Measurements from ENCODE around the gene ACOX1. TPM values are rescaled to one million over a fixed set of nuclear protein-coding genes. Genes with fewer than 3 reads are reported as not detected.
"Not testable (repeated sequence)": the region's sequence is repeated elsewhere in the genome, so short reads cannot be mapped to it uniquely, and the experiment has no call there.

ACOX1 gene
- total RNA-seq, 1 experiment from 2014 or later: 27.7 TPM

DNA sequence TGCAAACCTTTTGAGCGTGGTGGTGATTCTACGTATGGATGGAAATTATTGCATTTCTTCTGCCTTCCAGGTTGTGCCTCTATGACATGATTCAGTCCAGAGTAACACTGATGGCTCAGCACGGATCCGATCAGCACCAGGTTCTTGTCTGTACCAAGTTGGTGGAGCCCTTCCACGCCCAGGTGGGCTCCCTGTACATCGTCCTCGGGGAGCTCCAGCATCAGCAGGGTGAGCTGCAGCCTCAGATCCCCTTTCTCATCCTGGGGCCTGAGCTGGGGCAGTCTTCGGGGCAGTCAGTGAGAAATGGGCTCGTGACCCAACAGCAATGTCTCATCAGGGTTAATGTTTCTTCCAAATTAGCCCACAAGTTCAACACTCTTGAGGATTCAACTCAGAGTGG lies 12.4 kb upstream of the ACOX1 start:
- in situ Hi-C loops (cut with HindIII; ENCODE audit: low sequenced_read_pairs): no loop called here
- DNase-seq (ENCODE audit: low spot score): no peak

DNA sequence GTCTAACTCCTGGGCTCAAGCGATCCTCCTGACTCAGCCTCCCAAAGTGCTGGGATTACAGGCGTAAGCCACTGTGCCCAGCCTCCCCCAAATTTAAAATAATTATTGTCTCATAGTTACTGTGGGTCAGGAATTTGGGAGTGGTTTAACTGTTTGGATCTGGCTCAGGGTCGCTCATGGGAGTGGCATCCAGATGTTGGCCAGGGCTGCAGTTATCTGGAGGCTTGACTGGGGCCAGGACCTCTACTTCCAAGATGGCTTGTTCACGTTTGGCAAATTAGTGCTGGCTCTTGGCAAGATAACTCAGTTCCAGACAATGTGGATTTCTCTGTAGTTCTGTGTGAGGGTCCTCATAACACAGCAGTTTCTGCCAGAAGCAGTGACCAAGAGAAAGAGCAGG lies 8.1 kb upstream of the ACOX1 start:
- in situ Hi-C loops (cut with HindIII; ENCODE audit: low sequenced_read_pairs): no loop called here
- no peak for DNase-seq (ENCODE audit: low spot score)

DNA sequence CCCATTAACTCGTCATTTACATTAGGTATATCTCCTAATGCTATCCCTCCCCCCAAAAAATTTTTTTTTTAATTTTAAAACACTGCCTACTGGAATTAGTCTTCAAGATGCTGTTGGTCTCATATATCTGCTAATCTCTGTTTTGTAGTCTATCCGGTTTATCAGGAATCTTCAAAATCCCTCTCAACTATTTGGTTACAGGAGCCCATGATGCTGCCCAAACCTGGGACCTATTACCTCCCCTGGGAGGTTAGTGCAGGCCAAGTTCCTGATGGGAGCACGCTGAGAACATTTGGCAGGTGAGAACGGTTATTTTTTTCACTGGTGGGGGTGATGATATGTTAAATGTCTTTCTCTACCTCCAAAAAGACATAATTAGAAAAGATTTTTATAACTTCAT lies 7.0 kb upstream of the ACOX1 start:
- in situ Hi-C loops (cut with HindIII; ENCODE audit: low sequenced_read_pairs): no loop called here
- no peak for DNase-seq (ENCODE audit: low spot score)

DNA sequence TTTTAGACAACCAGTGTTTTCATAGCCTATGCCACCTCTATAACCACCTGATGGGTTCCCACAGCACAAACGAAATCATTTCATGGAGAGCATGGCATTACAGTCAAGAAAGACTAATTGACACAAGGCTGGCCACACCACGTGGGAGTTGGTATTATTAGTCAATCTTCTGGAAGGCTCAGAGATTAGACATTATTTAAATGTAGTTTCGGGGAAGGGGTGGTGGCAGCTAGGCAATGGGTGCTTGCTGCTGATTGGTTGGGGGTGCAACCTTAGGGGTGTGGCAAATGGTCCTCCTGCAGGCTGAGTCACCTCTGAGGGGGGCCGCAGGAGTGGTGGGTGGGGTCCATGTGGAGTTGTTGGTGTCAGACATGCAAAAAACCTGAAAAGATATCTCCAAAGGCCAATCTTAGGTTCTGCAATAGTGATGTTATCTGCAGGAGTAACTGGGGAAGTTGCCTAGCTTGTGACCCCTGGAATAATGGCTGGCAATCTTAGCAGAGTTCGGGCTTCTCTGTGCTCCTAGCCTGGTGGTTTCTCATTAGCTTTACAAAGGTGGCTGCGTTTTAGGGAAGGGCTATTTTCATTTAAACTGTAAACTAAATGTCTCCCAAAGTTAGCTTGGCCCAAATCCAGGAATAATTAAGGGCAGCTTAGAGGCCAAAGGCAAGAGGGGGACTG lies 4.7 kb upstream of the ACOX1 start:
- no peak for DNase-seq (ENCODE audit: low spot score)
- in situ Hi-C loops (cut with HindIII; ENCODE audit: low sequenced_read_pairs): no loop called here

DNA sequence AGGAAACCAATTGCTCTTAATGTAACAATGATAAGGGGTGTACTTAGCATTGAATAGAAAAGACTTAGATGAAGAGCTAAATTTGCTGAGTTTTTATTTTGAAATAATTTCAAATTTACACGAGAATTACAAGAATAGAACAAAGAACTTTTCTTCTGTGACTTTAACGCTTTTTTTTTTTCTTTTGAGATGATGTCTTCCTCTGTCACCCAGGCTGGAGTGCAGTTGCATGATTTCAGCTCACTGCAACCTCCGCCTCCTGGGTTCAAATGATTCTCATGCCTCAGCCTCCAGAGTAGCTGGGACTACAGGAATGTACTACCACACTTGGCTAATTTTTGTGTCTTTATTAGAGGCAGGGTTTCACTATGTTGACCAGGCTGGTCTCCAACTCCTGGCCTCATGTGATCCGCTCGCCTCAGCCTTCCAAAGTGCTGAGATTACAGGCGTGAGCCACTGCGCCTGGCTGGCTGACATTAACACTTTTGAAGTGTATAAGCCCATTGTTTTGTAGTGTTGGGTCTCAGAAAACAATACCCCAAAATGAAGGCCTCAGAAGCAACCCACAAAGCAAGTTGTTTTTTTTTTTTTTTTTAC lies 2.2 kb upstream of the ACOX1 start:
- no peak for DNase-seq (ENCODE audit: low spot score)
- in situ Hi-C loops (cut with HindIII; ENCODE audit: low sequenced_read_pairs): no loop called here

DNA sequence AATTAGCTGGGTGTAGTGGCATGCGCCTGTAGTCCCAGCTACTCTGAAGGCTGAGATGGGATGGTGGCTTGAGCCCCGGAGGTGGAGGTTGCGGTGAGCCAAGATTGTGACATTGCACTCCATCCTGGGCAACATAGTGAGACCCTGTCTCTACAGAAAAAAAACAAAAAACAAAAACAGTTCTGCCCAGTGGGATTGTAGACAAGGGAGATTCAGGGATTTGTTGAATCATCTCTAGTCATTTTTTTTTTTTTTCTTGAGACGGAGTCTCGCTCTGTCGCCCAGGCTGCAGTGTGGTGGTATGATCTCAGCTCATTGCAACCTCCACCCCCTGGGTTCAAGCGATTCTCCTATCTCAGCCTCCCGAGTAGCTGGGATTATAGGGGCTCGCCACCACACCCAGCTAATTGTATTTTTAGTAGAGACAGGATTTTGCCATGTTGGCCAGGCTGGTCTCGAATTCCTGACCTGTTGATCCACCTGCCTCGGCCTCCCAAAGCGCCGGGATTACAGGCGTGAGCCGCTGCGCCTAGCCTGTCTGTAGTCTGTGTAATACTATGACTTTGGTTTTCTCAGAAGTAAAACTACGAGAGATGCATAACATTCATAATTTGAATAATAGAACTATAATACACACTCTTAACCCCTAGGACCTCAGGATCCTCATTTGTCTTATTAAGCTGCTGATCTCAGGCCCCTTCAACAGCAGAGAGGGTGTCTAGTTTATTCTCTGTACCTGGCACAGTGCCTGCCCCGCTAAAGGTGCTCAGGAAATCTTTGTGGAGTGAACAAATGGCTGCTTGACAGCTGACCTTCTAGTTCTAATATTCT lies 1.4 kb upstream of the ACOX1 start:
- DNase-seq (ENCODE audit: low spot score): no peak
- in situ Hi-C loops (cut with HindIII; ENCODE audit: low sequenced_read_pairs): no loop called here

DNA sequence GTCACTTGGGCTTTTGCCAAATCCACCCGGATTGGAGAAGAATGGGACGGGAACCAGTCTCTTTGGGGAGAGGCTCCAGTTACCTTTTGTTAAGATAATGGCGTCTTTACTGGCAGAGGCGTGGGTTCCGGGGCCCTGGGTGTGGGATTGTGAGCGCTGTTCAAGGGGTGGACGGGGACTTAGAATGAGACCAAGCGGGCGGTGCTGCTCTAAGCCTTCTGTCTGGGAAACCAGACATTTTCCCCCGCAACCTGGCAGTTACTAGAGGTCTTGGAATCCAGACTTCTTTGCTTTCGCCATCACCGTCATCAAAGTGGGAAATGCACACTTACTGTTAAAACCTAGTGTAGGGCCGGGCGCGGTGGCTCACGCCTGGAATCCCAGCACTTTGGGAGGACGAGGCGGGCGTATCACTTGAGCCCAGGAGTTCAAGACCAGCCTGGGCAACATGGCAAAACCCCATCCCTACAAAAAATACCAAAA lies 780 bp upstream of the ACOX1 start:
- in situ Hi-C loops (cut with HindIII; ENCODE audit: low sequenced_read_pairs): no loop called here
- no peak for DNase-seq (ENCODE audit: low spot score)

DNA sequence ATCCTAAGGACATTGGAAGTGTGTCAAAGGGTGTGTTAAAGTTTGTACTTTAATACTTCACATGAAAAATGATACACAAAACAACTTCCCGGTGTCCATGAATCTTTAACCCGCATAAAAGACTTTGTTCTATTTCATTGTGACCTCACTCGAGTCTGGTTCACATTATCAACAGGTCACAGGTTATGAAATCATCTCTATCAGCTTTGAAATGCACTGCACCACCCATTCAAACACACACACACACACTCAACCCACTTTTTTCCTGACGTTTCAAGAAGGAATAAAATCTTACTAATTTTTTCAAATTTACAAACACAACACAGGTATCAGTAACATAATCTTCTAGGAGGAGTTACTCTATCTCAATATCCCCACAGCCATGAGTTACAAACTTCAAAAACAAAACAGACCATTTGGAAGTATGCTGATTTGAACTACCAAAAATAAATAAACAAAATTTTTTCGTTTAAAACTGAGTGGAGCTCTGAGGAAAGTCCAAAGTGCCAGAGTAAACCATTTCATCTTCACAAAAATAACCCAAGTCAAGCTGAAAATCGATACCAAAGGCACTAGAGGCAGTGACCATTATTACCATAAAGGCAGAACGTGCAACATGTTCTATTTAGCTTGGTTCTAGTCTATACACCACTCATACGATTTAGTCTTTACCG lies 2.7 kb downstream of the ACOX1 start:
- DNase-seq (ENCODE audit: low spot score): no peak
- in situ Hi-C loops (cut with HindIII; ENCODE audit: low sequenced_read_pairs): no loop called here

DNA sequence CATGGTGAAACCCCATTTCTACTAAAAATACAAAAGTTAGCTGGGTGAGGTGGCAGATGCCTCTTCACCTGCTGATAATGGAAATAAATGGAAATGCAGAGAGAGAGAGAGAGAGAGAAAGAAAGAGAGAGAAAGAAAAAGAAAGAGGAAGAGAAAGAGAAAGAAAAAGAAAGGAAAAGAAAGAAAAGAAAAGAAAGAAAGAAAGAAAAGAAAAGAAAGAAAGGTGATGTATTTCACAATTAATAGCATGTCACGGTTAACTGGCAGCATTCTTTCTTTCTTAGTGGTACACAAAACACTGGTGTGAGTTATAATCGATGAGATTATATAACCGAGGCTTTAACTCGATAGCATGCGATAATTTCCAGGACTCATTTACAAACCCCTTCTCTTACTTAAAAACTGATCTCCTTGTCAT lies 3.2 kb downstream of the ACOX1 start:
- in situ Hi-C loops (cut with HindIII; ENCODE audit: low sequenced_read_pairs): no loop called here
- no peak for DNase-seq (ENCODE audit: low spot score)

DNA sequence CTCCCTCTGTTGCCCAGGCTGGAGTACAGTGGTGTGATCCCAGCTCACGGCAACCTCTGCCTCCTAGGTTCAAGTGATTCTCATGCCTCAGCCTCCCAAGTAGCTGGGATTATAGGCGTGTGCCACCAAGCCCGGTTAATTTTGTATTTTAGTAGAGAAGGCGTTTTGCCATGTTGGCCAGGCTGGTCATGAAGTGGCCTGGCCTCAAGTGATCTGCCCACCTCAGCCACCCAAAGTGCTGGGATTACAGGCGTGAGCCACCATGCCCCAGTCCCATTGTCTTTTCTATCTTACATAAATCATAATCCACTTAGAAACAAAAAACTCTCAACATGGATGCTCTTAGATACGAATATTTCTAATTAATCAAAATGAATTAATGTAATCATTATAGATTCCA lies 3.8 kb downstream of the ACOX1 start:
- DNase-seq (ENCODE audit: low spot score): not testable (repeated sequence)

DNA sequence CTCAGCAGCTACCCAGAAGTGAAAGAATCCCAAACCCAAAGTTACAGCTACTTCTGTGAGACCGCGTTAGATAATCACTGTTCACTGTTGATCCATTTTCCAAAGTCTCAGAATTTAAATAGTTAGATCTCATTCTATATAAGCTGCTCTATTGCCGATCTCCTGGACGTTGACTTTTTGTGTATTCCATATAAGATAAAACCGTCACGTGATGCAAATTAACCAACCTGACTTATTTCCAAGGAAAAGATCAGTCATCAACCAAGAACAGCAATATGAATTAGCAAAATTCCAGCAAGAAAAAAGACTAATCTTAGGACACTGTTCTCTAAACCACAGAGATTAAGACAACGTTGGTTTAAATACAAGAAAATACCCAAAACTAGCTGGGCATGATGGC lies 8.3 kb downstream of the ACOX1 start:
- no peak for DNase-seq (ENCODE audit: low spot score)
- in situ Hi-C loops (cut with HindIII; ENCODE audit: low sequenced_read_pairs): no loop called here

More for the DNA sequence above, 3.8 kb downstream of the ACOX1 start:
- in situ Hi-C loops (cut with HindIII; ENCODE audit: low sequenced_read_pairs): not testable (repeated sequence)

DNA sequence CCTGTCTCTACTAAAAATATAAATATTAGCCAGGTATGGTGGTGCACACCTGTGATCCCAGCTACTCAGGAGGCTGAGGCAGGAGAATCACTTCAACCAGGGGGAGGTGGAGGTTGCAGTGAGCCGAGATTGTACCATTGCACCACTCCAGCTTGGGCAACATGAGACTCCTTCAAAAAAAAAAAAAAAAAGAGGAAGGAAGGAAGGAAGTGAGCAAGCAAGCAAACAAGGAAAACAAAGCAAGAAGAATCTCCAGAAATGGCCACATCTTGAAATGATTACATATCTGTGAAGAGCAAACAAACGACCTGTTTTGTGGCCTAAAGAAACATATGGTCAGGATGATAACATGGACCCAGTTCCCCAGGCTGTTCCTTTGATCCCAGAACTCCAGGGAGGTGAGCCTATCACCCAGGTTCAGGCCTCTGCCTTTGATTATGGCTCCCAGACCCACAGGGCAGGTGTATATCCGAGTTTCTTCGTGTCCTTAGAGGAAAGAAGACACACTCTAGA lies 8.9 kb downstream of the ACOX1 start:
- in situ Hi-C loops (cut with HindIII; ENCODE audit: low sequenced_read_pairs): no loop called here
- no peak for DNase-seq (ENCODE audit: low spot score)

DNA sequence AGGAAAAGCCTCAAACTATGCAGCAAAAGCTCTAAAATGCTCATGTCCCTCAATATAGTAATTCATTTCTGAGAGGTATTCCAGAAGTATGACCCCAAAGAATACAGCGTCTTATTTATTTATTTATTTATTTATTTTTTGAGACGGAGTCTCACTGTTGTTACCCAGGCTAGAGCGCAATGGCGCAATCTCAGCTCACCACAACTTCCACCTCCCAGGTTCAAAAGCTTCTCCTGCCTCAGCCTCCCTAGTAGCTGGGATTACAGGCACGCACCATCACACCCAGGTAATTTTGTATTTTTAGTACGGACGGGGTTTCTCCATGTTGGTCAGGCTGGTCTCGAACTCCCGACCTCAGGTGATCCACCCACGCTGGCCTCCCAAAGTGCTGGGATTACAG lies 9.9 kb downstream of the ACOX1 start:
- DNase-seq (ENCODE audit: low spot score); in situ Hi-C loops (cut with HindIII; ENCODE audit: low sequenced_read_pairs): not testable (repeated sequence)

DNA sequence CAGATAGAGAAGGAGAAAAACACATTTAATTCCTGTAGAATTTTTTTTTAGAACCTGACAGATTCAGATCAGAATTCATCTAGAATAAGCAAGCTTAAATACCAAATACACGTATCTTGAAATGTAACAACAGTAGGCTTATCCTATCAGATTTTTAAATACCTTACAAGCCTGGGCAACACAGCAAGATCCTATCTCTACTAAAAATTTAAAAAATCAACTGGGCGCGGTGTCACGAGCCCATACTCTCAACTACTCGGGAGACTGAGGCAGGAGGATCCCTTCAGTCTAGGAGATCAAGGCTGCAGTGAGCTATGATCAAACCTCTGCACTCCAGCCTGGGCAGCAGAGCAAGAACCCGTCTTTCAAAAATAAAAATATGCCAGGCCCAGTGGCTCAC lies 13.5 kb downstream of the ACOX1 start:
- no peak for DNase-seq (ENCODE audit: low spot score)
- in situ Hi-C loops (cut with HindIII; ENCODE audit: low sequenced_read_pairs): no loop called here

DNA sequence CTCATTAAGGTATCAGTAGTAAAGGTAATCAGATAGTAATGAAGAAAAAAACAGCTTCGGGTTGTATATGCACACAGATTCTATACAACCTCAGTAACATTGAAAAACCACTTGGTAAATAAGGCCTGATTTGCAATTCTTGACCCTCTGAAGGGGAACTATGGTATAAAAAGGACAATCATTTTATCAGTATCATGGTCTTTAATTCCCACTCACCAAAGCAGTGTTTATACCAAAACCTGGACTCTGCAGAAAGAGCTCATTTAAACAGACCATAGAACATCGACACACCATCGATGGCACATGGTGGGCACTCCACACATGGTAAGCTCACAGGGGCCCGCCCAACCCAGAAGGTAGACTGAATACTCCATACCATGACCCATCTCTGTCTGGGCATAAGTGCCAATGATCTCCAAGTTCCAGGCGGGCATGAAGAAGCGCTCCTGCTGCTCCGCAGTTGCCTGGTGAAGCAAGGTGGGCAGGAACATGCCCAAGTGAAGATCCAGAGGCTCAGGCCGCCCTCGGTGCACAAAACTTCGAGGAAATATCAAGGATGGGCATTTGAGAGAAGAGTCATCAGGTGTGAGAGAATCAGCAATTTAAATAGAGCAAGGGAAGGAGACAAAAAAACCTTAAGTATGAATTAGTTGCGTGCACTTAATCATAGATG lies 19.0 kb downstream of the ACOX1 start:
- in situ Hi-C loops (cut with HindIII; ENCODE audit: low sequenced_read_pairs): no loop called here
- no peak for DNase-seq (ENCODE audit: low spot score)

DNA sequence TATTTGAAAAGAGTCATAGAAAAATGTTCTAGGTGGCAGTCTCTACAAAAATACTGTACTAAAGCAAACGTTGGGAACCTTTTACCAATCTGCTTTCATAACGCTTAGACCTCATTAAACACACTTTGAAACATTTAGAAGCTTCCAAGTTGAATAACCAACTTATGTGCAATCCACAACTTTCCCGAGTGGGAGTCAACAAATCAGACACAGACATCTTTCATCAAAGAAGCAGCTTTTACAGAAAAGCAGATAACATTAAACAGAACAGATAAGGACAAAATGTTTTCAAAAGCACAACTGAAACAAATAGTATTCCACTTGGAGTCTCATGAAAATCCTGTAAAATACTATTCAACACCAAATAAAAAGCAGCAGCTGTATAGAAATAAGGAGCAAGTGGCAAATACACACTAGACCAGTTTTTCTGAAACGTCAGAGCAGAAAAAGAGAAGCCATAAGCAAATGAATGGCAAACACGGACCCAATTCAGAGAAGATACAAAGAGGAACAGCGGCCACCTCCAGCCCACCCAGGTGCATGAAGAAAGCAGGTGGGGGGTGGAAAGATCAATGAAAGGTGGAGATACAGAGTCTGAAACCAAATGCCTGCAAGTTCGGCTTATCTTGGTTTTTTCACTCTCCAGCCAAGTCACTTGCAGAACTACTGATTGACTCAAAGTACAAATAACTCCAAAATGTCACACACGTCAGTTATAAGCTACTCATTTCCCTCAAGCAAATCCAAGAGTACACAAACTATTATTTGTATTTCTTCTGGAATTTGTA lies 19.7 kb downstream of the ACOX1 start:
- no peak for DNase-seq (ENCODE audit: low spot score)
- in situ Hi-C loops (cut with HindIII; ENCODE audit: low sequenced_read_pairs): no loop called here

DNA sequence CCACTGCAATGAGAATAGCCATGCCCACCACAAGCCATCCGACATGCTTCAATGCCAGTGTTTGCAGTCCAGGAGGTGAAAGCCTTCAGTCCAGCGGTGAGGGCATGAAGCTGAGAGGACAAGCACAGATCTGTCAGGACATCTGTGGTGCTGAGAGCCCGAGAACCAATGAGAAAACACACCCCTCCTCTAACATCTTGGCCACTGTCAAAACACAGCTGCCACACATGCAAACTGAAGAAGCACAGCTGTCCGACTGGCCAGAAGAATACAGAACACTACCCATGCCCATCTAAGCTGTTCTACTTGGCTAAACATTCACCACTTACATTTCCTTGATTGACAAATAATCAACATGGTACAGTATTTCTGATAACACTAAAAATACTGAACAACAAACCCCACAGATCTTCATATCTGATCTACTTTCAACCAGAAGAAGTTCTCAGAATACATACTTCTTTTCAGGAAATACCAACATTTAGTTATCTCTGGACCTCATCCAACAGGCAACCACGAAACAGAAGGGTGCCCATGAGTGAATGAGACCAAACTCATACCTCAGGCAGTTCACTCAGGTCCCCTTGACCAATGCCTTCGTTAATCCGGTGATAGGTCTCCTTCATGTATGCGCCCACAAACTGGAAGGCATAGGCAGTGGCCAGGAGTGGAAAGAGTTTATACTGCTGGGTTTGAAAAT lies 28.0 kb downstream of the ACOX1 start:
- in situ Hi-C loops (cut with HindIII; ENCODE audit: low sequenced_read_pairs): no loop called here
- no peak for DNase-seq (ENCODE audit: low spot score)

DNA sequence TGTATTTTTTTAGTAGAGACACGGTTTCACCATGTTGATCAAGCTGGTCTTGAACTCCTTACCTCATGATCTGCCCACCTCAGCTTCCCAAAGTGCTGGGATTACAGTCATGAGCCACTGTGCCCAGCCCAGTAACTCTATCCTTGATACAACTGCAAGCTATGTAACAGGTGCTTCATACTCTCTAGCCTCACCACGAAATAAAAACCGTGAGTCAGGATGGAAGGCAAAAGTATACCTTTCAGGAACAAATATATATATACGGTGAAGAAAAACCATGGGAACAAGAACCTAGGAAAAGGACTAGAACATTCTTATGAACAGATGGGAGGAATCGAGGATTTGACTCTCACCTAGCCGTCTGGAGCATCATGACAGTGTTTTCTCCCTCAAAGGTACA lies 28.5 kb downstream of the ACOX1 start:
- DNase-seq (ENCODE audit: low spot score): no peak
- in situ Hi-C loops (cut with HindIII; ENCODE audit: low sequenced_read_pairs): no loop called here
